K562 (cell line): Measurements from ENCODE around the gene PHLDB2.

Experiments used
- CBX1 ChIP-seq: sonication (generic); IDR thresholded peaks from 2 replicates; pipeline ENCODE4 v1.6.1; 2016; ENCODE audit warnings: antibody characterized with exemption, low read depth, mild to moderate bottlenecking
- CEBPB ChIP-seq: fragments of 450-650 bp; IDR thresholded peaks from 2 replicates; pipeline ENCODE4 v1.6.1; 2016; ENCODE audit warnings: missing genetic modification characterization, missing compliant biosample characterization
- CTCF ChIP-seq, 3 experiments: IDR thresholded peaks in 2 of 3; conservative IDR thresholded peaks in 1 of 3; 2 replicates each; pipeline ENCODE4 v1.5.1; 2011 to 2012; ENCODE audit warnings: low read length in 3 of 3, mild to moderate bottlenecking in 3 of 3, control low read depth in 2 of 3, improper control_type of control experiment in 1 of 3, inconsistent platforms in 1 of 3, low read depth in 1 of 3, mixed read lengths in 1 of 3, moderate library complexity in 1 of 3; ENCODE audit not compliant: insufficient read depth in 2 of 3
- FUS ChIP-seq: fragments of 200-400 bp; formaldehyde crosslinking; optimal IDR thresholded peaks from 2 replicates; pipeline ENCODE3; 2017; ENCODE audit warnings: low read depth, low read length
- PHF20 ChIP-seq: fragments of 450-650 bp; IDR thresholded peaks from 2 replicates; pipeline ENCODE4 v1.6.1; 2018; ENCODE audit not compliant: partially characterized antibody
- USF2 ChIP-seq: sonication (generic); formaldehyde crosslinking; IDR thresholded peaks from 2 replicates; pipeline ENCODE4 v1.5.0; 2020; ENCODE audit warnings: missing genetic modification reagents
- ZNF282 ChIP-seq: sonication (generic); formaldehyde crosslinking; IDR thresholded peaks from 2 replicates; pipeline ENCODE4 v1.8.1; 2023; ENCODE audit warnings: missing genetic modification reagents
- ZSCAN32 ChIP-seq: fragments of 450-650 bp; formaldehyde crosslinking; IDR thresholded peaks from 2 replicates; pipeline ENCODE4 v1.4.0; 2020; ENCODE audit warnings: mild to moderate bottlenecking, moderate library complexity
- TF ChIP-seq, protein P1 (sequence below), 2 experiments: fragments of 450-650 bp in 1 of 2; sonication (generic) in 1 of 2; formaldehyde crosslinking in 1 of 2; IDR thresholded peaks in 1 of 2; conservative IDR thresholded peaks in 1 of 2; 2 replicates each; pipeline versions ENCODE4 v1.6.1 to v1.8.1; 2016 to 2023; ENCODE audit warnings: mild to moderate bottlenecking in 2 of 2, moderate library complexity in 2 of 2, inconsistent platforms in 1 of 2, missing genetic modification reagents in 1 of 2

DNA sequence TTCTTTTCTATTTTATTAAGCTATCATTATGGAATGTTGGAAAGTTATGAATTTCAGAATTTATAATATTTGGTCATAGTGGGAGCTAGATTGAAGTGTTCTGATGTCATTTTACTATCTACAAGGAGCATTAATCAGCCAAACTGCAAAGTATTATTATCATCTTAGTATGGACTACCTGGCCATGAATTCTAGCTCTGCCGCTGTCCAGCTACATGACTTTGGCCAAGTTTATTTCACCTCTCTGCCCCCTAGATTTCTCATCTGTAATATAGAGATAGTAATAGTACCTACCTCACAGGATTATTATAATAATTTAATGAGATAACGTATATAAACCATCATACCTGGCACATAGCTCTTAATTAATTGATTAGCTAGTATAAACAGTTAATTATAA lies 92.0 kb downstream of the PHLDB2 start:
- no peak for TF ChIP-seq FUS
- no peak for TF ChIP-seq ZSCAN32 (CRISPR knock-in tag)
- TF ChIP-seq, protein P1, sequence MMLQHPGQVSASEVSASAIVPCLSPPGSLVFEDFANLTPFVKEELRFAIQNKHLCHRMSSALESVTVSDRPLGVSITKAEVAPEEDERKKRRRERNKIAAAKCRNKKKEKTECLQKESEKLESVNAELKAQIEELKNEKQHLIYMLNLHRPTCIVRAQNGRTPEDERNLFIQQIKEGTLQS (IDR thresholded peaks at IDR 0.05) = no peak
- TF ChIP-seq, protein P1 (CRISPR knock-in tag; conservative IDR thresholded peaks at IDR 0.05) = no peak
- TF ChIP-seq ZNF282 = no peak
- TF ChIP-seq CEBPB = no peak
- TF ChIP-seq CTCF (IDR thresholded peaks at IDR 0.05 in 2 of 3, conservative IDR thresholded peaks at IDR 0.05 in 1 of 3; ENCODE audit: insufficient read depth in 2 of 3, low read depth in 1 of 3, low read length in 3 of 3) = no peak
- TF ChIP-seq USF2 (CRISPR knock-in tag) = no peak
- no peak for TF ChIP-seq CBX1
- no peak for TF ChIP-seq PHF20
